Measurements from ENCODE around the gene IL9.

DNA sequence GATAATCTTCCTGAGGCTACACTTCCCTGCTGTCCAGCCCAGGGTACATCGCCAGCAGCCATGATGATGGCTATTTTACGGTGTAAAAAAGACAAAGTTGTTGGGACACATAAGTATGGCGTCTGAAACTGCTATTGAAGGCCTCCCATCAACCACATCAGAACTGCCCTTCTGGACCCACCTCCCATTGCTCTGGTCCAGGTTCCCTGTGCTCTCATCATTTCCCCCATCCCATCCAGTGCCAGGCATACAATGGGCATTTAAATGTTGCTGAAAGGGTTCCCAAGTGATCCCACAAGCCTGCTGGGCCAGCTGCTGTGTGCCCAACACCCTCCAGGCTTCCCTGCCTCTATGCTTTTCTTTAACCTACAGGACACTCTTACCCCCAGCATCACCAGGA, 10.6 kb downstream of the IL9 start:
- TF ChIP-seq CTCF (IDR thresholded peaks at IDR 0.05) = no peak
- no peak for TF ChIP-seq SIN3A (IDR thresholded peaks at IDR 0.05; ENCODE audit: borderline replicate concordance, insufficient read depth, low read depth, low read length)
- no peak for TF ChIP-seq POLR2AphosphoS5 (IDR thresholded peaks at IDR 0.05; ENCODE audit: low read depth, low read length)
- no peak for TF ChIP-seq REST (IDR thresholded peaks at IDR 0.05; ENCODE audit: insufficient read depth in 1 of 2, low read depth in 2 of 2, low read length in 1 of 2)

Measured in Panc1 (cell line).